K562 (cell line): Measurements from ENCODE around the gene SIRPB1. TPM values are rescaled to one million over a fixed set of nuclear protein-coding genes. Genes with fewer than 3 reads are reported as not detected.

Source experiments
- ATAC-seq: fragments of 200-7000 bp; cut with Tn5 transposase; 3 replicates; pipeline ENCODE4 v1.9.1; 2020; ENCODE audit warnings: moderate library complexity
- BruUV-seq: library from RNA; stranded (reverse); fragments of 400-500 nt; replicated peaks from 2 replicates; lab custom pipeline; 2021; lab: Mats Ljungman, UMichigan
- CTCF ChIA-PET: fragments of 300-600 bp; formaldehyde crosslinking; extraction: SDS; loops from one replicate; lab custom pipeline; 2021; ENCODE audit warnings: low intra/inter-chr PET ratio; lab: Yijun Ruan, JAX
- POLR2A ChIA-PET: fragments of 300-600, 350-650 bp; sonication (Branson Sonifier 250); formaldehyde crosslinking; extraction: SDS; loops from one replicate; lab custom pipeline; 2021; ENCODE audit warnings: antibody characterized with exemption, inconsistent platforms; lab: Yijun Ruan, JAX
- DNase-seq, 4 experiments: peaks; one replicate each; pipeline versions ENCODE4 v3.0.0 to v3.0.0-alpha.2; 2011 to 2018; ENCODE audit warnings: low spot score in 3 of 4, mixed read lengths in 3 of 4; ENCODE audit errors: extremely low read depth in 1 of 4
- FAIRE-seq: peaks from 2 replicates; lab custom pipeline; 2011; peaks lifted over from hg19 to GRCh38; lab: Jason Lieb, UNC
- H2AFZ ChIP-seq: 2 replicates; pipeline ENCODE4 v1.6.0; 2011; ENCODE audit warnings: low read depth, low read length, control low read depth, inconsistent platforms
- H3K27ac ChIP-seq: fragments of 200-600 bp; 3 replicates; pipeline ENCODE4 v1.8.0; 2011; ENCODE audit warnings: low read depth, mild to moderate bottlenecking, control low read depth, inconsistent platforms, low read length, moderate library complexity, mixed read lengths; ENCODE audit errors: extremely low read depth
- H3K27me3 ChIP-seq, 2 experiments: fragments of 300-600 bp in 1 of 2; 2 replicates in 1 of 2; 3 replicates in 1 of 2; pipeline versions ENCODE4 v1.6.0 to v1.8.0; 2011; ENCODE audit warnings: inconsistent platforms in 2 of 2, low read length in 2 of 2, mild to moderate bottlenecking in 1 of 2, mixed read lengths in 1 of 2, moderate library complexity in 1 of 2; ENCODE audit not compliant: control insufficient read depth in 2 of 2, insufficient read depth in 2 of 2
- H3K36me3 ChIP-seq: fragments of 300-600 bp; 3 replicates; pipeline ENCODE4 v1.8.0; 2011; ENCODE audit warnings: mild to moderate bottlenecking, low read length, inconsistent platforms; ENCODE audit not compliant: control insufficient read depth, insufficient read depth
- H3K4me1 ChIP-seq, 2 experiments: fragments of 200-600 bp in 1 of 2; replicated peaks in 1 of 2; 2 replicates in 1 of 2; 3 replicates in 1 of 2; pipeline versions ENCODE4 v1.5.1 to v1.8.0; 2011; ENCODE audit warnings: inconsistent platforms in 2 of 2, low read length in 2 of 2, mild to moderate bottlenecking in 1 of 2, mixed read lengths in 1 of 2, moderate library complexity in 1 of 2; ENCODE audit not compliant: control insufficient read depth in 2 of 2, insufficient read depth in 2 of 2
- H3K4me2 ChIP-seq: 2 replicates; pipeline ENCODE4 v1.6.1; 2011; ENCODE audit warnings: low read length, control low read depth, inconsistent platforms, mixed read lengths; ENCODE audit not compliant: insufficient read depth
- H3K4me3 ChIP-seq: fragments of 200-600 bp; sonication (generic), shearing (Covaris generic); 2 replicates; pipeline ENCODE4 v1.5.1; 2016; ENCODE audit warnings: control low read depth, inconsistent platforms
- H3K79me2 ChIP-seq: fragments of 200-600 bp; 3 replicates; pipeline ENCODE4 v1.8.0; 2011; ENCODE audit warnings: low read length, inconsistent platforms; ENCODE audit not compliant: control insufficient read depth, insufficient read depth
- H3K9ac ChIP-seq, 2 experiments: 2 replicates each; pipeline versions ENCODE4 v1.6.0 to v1.6.1; 2011; ENCODE audit warnings: low read depth in 2 of 2, low read length in 2 of 2, control low read depth in 1 of 2, inconsistent platforms in 1 of 2, mild to moderate bottlenecking in 1 of 2, mixed read lengths in 1 of 2; ENCODE audit not compliant: insufficient read depth in 1 of 2
- H3K9me1 ChIP-seq: one replicate; pipeline ENCODE4 v1.6.0; 2011; ENCODE audit warnings: inconsistent platforms, mild to moderate bottlenecking, low read length, moderate library complexity; ENCODE audit not compliant: control insufficient read depth, insufficient read depth
- H3K9me3 ChIP-seq: replicated peaks from 2 replicates; pipeline ENCODE4 v1.5.1; 2011; ENCODE audit warnings: low read depth, low read length, inconsistent platforms; ENCODE audit not compliant: control insufficient read depth, insufficient read depth
- H4K20me1 ChIP-seq: replicated peaks from 2 replicates; pipeline ENCODE4 v1.6.1; 2011; ENCODE audit warnings: low read length, inconsistent platforms, mixed read lengths; ENCODE audit not compliant: control insufficient read depth, insufficient read depth
- ARID1B ChIP-seq: fragments of 450-650 bp; IDR thresholded peaks from 2 replicates; pipeline ENCODE4 v1.6.1; 2016; ENCODE audit warnings: antibody characterized with exemption, mild to moderate bottlenecking, inconsistent platforms
- CBFA2T3 ChIP-seq: fragments of 450-650 bp; IDR thresholded peaks from 2 replicates; pipeline ENCODE4 v1.6.1; 2017
- CEBPZ ChIP-seq: fragments of 150-350 bp; IDR thresholded peaks from 2 replicates; pipeline ENCODE4 v1.6.1; 2014; ENCODE audit warnings: low read depth, mild to moderate bottlenecking, low read length, borderline replicate concordance
- GABPB2 ChIP-seq: fragments of 250-450 bp; sonication (Bioruptor Pico); conservative IDR thresholded peaks from 2 replicates; pipeline ENCODE4 v1.5.1; 2021; ENCODE audit warnings: mild to moderate bottlenecking
- NFIX ChIP-seq: fragments of 250-450 bp; sonication (Bioruptor Pico); IDR thresholded peaks from 2 replicates; pipeline ENCODE4 v1.4.0; 2020; ENCODE audit warnings: low read depth, mild to moderate bottlenecking, moderate library complexity
- PKNOX1 ChIP-seq: fragments of 450-650 bp; IDR thresholded peaks from 2 replicates; pipeline ENCODE4 v1.6.1; 2016
- POLR3G ChIP-seq: IDR thresholded peaks from 2 replicates; pipeline ENCODE4 v1.6.1; 2011; ENCODE audit not compliant: insufficient read length, insufficient replicate concordance; ENCODE audit errors: extremely low read depth
- SPI1 ChIP-seq: IDR thresholded peaks from 2 replicates; pipeline ENCODE4 v1.6.1; 2011; ENCODE audit warnings: low read depth, low read length, control low read depth, borderline replicate concordance
- TAF7 ChIP-seq: fragments of 450-650 bp; IDR thresholded peaks from 2 replicates; pipeline ENCODE4 v1.6.1; 2016; ENCODE audit warnings: missing genetic modification characterization, missing compliant biosample characterization
- U2AF1 ChIP-seq: fragments of 200-400 bp; formaldehyde crosslinking; optimal IDR thresholded peaks from 2 replicates; pipeline ENCODE3; 2017; ENCODE audit warnings: mild to moderate bottlenecking, low read depth, low read length, moderate library complexity
- WGBS: fragments of 100-300 bp; shearing (Covaris generic); methylation state at CpG from one replicate; pipeline ENCODE4 v1.1.6; 2016; ENCODE audit warnings: low coverage, mixed read lengths; ENCODE audit not compliant: insufficient coverage; ENCODE audit errors: missing lambda C conversion rate; 5-methylcytosine and 5-hydroxymethylcytosine counted together
- in situ Hi-C: fragments of 300-500 bp; cut with MboI; formaldehyde crosslinking; loops from 4 replicates; pipeline ENCODE4 v1.15.0; 2018; ENCODE audit warnings: inconsistent platforms, mixed read lengths
- intact Hi-C: fragments of 100-400 bp; cut with micrococcal nuclease; formaldehyde crosslinking; loops from 2 replicates; pipeline ENCODE4 v1.14.2; 2022
- polyA plus RNA-seq, 8 experiments: library from polyadenylated mRNA; depleted of rRNA in 4 of 8; stranded (reverse) in 5 of 8; unstranded in 3 of 8; fragments of >200 nt; fragmentation: Nextera tagmentation in 2 of 8; fragmentation: Illumina TruSeq in 1 of 8; extraction: Ambion mirVana in 2 of 8; extraction: Trizol in 1 of 8; gene quantifications; 2 replicates each; pipeline versions ENCODE4 v1.2.1 to v1.2.3, GENCODE V29; 2011 to 2014; ENCODE audit warnings: inconsistent platforms in 1 of 8, missing spikeins in 1 of 8
- total RNA-seq, 7 experiments: library from RNA; depleted of rRNA in 6 of 7; stranded (reverse); fragments of >200 nt in 6 of 7; fragmentation: Illumina TruSeq in 2 of 7; extraction: Trizol in 2 of 7; gene quantifications; 2 replicates each; pipeline versions ENCODE4 v1.2.1 to v1.2.3, GENCODE V29; 2011 to 2021; ENCODE audit warnings: low replicate concordance in 1 of 7

SIRPB1 gene
- total and polyA plus RNA-seq, 9 of the 15 experiments (the other 6 are each of a cell fraction or from before 2014, with no cell fraction given), result not detected

- WGBS, result 7% methylated on average over 2 of the region's 2 CpGs
- intact Hi-C loops, result no loop called here
Observed at GRCh38 chr20:1661542-1662299, 41.9 kb upstream of the SIRPB1 start.

GRCh38 chr20:1660246-1660645 is 40.4 kb upstream of the SIRPB1 start:
- no TSS peak for BruUV-seq
- no peak for DNase-seq
- Histone ChIP-seq H4K20me1 (no peaks in the 10 kb centered on the region), H3K36me3 (no peaks in the 10 kb centered on the region), H2AFZ (no peak overlapping the region), H3K4me1 (no peaks in the 10 kb centered on the region), H3K9me1 (no peaks in the 10 kb centered on the region), H3K9me3 (no peaks in the 10 kb centered on the region), H3K4me3 (no peak overlapping the region), H3K4me2 (no peak overlapping the region), H3K9ac (no peak overlapping the region), H3K79me2 (no peaks in the 10 kb centered on the region), H3K27ac (no peak overlapping the region), H3K27me3 (peaks cover 4 to 9% of the 10 kb centered on the region in 2 experiments; a peak in 2 of 5 replicates)
- in situ Hi-C loops, result no loop called here
- FAIRE-seq, result no peak
- ChIA-PET POLR2A (no interaction called here), CTCF (no interaction called here)
- WGBS, result 0% methylated on average over 2 of the region's 2 CpGs
- intact Hi-C loops, result no loop called here
- ATAC-seq, result no peak
- TF ChIP-seq CEBPZ (no peak), GABPB2 (CRISPR knock-in tag) (no peak), POLR3G (no peak), TAF7 (tag) (no peak), NFIX (CRISPR knock-in tag) (no peak), CBFA2T3 (no peak), PKNOX1 (no peak), ARID1B (no peak)

More at GRCh38 chr20:1661542-1662299, 41.9 kb upstream of the SIRPB1 start:
- Histone ChIP-seq H3K4me3 (no peak overlapping the region), H3K27ac (no peak overlapping the region), H3K9ac (no peak overlapping the region), H3K9me1 (no peaks in the 10 kb centered on the region), H3K9me3 (no peaks in the 10 kb centered on the region), H2AFZ (no peak overlapping the region), H3K79me2 (no peaks in the 10 kb centered on the region), H4K20me1 (no peaks in the 10 kb centered on the region), H3K36me3 (no peaks in the 10 kb centered on the region), H3K4me2 (no peak overlapping the region), H3K27me3 (peaks cover 4 to 11% of the 10 kb centered on the region in 2 experiments; a peak in 2 of 5 replicates), H3K4me1 (no peaks in the 10 kb centered on the region)
- BruUV-seq, result no TSS peak
- in situ Hi-C loops, result no loop called here
- FAIRE-seq (no peak), DNase-seq (no peak), ATAC-seq (no peak)
- POLR2A ChIA-PET, result interaction anchor here (0.7 kb wide), 1 partner anchor 8 kb away, joined by 3 read pairs; no protein-coding TSS in a partner anchor
- CTCF ChIA-PET, result no interaction called here
- TF ChIP-seq U2AF1 (no peak), SPI1 (peak; percentile 83)
